PC-9 (cell line): ENCODE results near the gene M6PR.

ENCODE experiments used
- CTCF ChIP-seq: fragments of 200-600 bp; sonication (generic); conservative IDR thresholded peaks from 2 replicates; pipeline ENCODE4 v1.6.1; 2017; ENCODE audit warnings: mixed run types, antibody characterized with exemption, mild to moderate bottlenecking, moderate library complexity
- EZH2 ChIP-seq: fragments of 200-600 bp; sonication (generic); IDR thresholded peaks from 2 replicates; pipeline ENCODE4 v1.8.0; 2017; ENCODE audit warnings: antibody characterized with exemption, low read depth

GRCh38 chr12:8987163-8987562, 37.7 kb upstream of the M6PR start:
- TF ChIP-seq CTCF (no peak), EZH2 (no peak)
